ENCODE data around the gene ECHDC3. TPM values are rescaled to one million over a fixed set of nuclear protein-coding genes. Genes with fewer than 3 reads are reported as not detected.

Gene ECHDC3
- total and polyA plus RNA-seq, 2 of the 13 experiments (the other 11 are each of a cell fraction or from before 2014, with no cell fraction given), result not detected

DNA sequence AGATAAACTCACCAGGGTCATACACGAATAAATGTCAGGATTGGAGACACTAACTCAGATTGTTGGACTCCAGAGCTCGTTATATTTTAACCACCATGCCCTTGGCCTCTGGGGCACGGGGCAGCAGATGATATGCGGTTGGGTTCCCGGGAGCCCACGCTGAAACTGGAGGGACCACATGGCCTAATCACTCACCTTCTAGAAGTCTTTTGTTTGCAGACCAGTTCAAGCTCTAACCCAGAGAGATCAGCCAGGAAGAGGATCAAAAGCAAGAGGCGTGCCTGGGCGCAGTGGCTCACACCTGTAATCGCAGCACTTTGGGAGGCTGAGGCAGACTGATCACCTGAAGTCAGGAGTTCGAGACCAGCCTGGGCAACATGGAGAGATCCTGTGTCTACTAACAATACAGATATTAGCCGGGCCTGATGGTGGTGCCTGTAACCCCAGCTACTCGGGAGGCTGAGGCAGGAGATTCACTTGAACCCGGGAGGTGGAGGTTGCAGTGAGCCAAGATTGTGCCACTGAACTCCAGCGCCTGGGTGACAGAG is 42.6 kb upstream of the ECHDC3 start (continued):
- no peak for TF ChIP-seq TAF15 (IDR thresholded peaks at IDR 0.05; ENCODE audit: low read depth, low read length, poor library complexity, severe bottlenecking)
- TF ChIP-seq, protein P1, sequence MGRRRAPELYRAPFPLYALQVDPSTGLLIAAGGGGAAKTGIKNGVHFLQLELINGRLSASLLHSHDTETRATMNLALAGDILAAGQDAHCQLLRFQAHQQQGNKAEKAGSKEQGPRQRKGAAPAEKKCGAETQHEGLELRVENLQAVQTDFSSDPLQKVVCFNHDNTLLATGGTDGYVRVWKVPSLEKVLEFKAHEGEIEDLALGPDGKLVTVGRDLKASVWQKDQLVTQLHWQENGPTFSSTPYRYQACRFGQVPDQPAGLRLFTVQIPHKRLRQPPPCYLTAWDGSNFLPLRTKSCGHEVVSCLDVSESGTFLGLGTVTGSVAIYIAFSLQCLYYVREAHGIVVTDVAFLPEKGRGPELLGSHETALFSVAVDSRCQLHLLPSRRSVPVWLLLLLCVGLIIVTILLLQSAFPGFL (CRISPR knock-in tag; IDR thresholded peaks at IDR 0.05), result no peak
- TF ChIP-seq CCAR2 (optimal IDR thresholded peaks at IDR 0.05; ENCODE audit: low read depth, low read length), result no peak
- TF ChIP-seq MTA1 (CRISPR knock-in tag; IDR thresholded peaks at IDR 0.05; ENCODE audit: borderline replicate concordance), result peak; percentile 95
- peak; percentile 35 for TF ChIP-seq GATAD1 (CRISPR knock-in tag; IDR thresholded peaks at IDR 0.05)
- peak; percentile 71 for TF ChIP-seq ZNF143 (CRISPR knock-in tag; IDR thresholded peaks at IDR 0.05)
- no peak for TF ChIP-seq ZSCAN20 (CRISPR knock-in tag; IDR thresholded peaks at IDR 0.05; ENCODE audit: borderline replicate concordance)
- TF ChIP-seq, protein P2, sequence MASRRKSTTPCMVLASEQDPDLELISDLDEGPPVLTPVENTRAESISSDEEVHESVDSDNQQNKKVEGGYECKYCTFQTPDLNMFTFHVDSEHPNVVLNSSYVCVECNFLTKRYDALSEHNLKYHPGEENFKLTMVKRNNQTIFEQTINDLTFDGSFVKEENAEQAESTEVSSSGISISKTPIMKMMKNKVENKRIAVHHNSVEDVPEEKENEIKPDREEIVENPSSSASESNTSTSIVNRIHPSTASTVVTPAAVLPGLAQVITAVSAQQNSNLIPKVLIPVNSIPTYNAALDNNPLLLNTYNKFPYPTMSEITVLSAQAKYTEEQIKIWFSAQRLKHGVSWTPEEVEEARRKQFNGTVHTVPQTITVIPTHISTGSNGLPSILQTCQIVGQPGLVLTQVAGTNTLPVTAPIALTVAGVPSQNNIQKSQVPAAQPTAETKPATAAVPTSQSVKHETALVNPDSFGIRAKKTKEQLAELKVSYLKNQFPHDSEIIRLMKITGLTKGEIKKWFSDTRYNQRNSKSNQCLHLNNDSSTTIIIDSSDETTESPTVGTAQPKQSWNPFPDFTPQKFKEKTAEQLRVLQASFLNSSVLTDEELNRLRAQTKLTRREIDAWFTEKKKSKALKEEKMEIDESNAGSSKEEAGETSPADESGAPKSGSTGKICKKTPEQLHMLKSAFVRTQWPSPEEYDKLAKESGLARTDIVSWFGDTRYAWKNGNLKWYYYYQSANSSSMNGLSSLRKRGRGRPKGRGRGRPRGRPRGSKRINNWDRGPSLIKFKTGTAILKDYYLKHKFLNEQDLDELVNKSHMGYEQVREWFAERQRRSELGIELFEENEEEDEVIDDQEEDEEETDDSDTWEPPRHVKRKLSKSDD (CRISPR knock-in tag; IDR thresholded peaks at IDR 0.05; ENCODE audit: low read depth), result no peak
- peak; percentile 96 for TF ChIP-seq TARDBP (CRISPR knock-in tag; IDR thresholded peaks at IDR 0.05)
- no peak for TF ChIP-seq ZNF891 (CRISPR knock-in tag; IDR thresholded peaks at IDR 0.05)
- TF ChIP-seq ZNF230 (CRISPR knock-in tag; IDR thresholded peaks at IDR 0.05), result 0 out of 2 replicates have a peak, but pooled peaks have one; percentile 70
- TF ChIP-seq ZSCAN9 (CRISPR knock-in tag; IDR thresholded peaks at IDR 0.05; ENCODE audit: borderline replicate concordance), result peak; percentile 56
- TF ChIP-seq SNRNP70 (IDR thresholded peaks at IDR 0.05; ENCODE audit: low read depth, low read length), result no peak
- TF ChIP-seq NONO (IDR thresholded peaks at IDR 0.05), result no peak
- TF ChIP-seq NONO (CRISPR knock-in tag; conservative IDR thresholded peaks at IDR 0.05), result peak; percentile 69
- TF ChIP-seq FOXM1 (CRISPR knock-in tag; IDR thresholded peaks at IDR 0.05), result no peak
- no peak for TF ChIP-seq ZKSCAN1 (IDR thresholded peaks at IDR 0.05; ENCODE audit: low read length)
- TF ChIP-seq ZNF598 (CRISPR knock-in tag; IDR thresholded peaks at IDR 0.05; ENCODE audit: borderline replicate concordance), result peak; percentile 44; the same call in 1 of the 2 replicates
- TF ChIP-seq, protein P3, sequence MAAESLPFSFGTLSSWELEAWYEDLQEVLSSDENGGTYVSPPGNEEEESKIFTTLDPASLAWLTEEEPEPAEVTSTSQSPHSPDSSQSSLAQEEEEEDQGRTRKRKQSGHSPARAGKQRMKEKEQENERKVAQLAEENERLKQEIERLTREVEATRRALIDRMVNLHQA (CRISPR knock-in tag; IDR thresholded peaks at IDR 0.05), result no peak
- TF ChIP-seq, protein P4, sequence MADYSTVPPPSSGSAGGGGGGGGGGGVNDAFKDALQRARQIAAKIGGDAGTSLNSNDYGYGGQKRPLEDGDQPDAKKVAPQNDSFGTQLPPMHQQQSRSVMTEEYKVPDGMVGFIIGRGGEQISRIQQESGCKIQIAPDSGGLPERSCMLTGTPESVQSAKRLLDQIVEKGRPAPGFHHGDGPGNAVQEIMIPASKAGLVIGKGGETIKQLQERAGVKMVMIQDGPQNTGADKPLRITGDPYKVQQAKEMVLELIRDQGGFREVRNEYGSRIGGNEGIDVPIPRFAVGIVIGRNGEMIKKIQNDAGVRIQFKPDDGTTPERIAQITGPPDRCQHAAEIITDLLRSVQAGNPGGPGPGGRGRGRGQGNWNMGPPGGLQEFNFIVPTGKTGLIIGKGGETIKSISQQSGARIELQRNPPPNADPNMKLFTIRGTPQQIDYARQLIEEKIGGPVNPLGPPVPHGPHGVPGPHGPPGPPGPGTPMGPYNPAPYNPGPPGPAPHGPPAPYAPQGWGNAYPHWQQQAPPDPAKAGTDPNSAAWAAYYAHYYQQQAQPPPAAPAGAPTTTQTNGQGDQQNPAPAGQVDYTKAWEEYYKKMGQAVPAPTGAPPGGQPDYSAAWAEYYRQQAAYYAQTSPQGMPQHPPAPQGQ (CRISPR knock-in tag; IDR thresholded peaks at IDR 0.05; ENCODE audit: borderline replicate concordance), result 0 out of 2 replicates have a peak, but pooled peaks have one; percentile 87
- TF ChIP-seq KLF15 (CRISPR knock-in tag; IDR thresholded peaks at IDR 0.05; ENCODE audit: borderline replicate concordance), result no peak
- peak; percentile 78 for TF ChIP-seq CREM (IDR thresholded peaks at IDR 0.05)
- TF ChIP-seq CREM (CRISPR knock-in tag; IDR thresholded peaks at IDR 0.05), result no peak
- TF ChIP-seq REPIN1 (CRISPR knock-in tag; IDR thresholded peaks at IDR 0.05; ENCODE audit: borderline replicate concordance, low read depth), result peak; percentile 96
- no peak for TF ChIP-seq ZFP41 (CRISPR knock-in tag; IDR thresholded peaks at IDR 0.05; ENCODE audit: borderline replicate concordance)
- TF ChIP-seq RFX1 (IDR thresholded peaks at IDR 0.05), result no peak
- TF ChIP-seq NFIB (CRISPR knock-in tag; IDR thresholded peaks at IDR 0.05; ENCODE audit: borderline replicate concordance), result no peak

Data from HepG2 (cell line).